Fibroblast of lung (primary cell): ENCODE measurements around the gene MCM5.

Experiments used
- CTCF ChIP-seq, 2 donors: IDR thresholded peaks in 1 of 2; conservative IDR thresholded peaks in 1 of 2; 1 replicate in 1 of 2; 2 replicates in 1 of 2; pipeline ENCODE4 v1.5.1; 2011 to 2012; ENCODE audit warnings: low read length in 2 of 2, control low read depth in 1 of 2, inconsistent platforms in 1 of 2, low read depth in 1 of 2, mild to moderate bottlenecking in 1 of 2
- EZH2 ChIP-seq: IDR thresholded peaks from 2 replicates; pipeline ENCODE4 v1.5.1; 2012; ENCODE audit warnings: low read length, control low read depth, mild to moderate bottlenecking; ENCODE audit errors: missing control alignments

DNA sequence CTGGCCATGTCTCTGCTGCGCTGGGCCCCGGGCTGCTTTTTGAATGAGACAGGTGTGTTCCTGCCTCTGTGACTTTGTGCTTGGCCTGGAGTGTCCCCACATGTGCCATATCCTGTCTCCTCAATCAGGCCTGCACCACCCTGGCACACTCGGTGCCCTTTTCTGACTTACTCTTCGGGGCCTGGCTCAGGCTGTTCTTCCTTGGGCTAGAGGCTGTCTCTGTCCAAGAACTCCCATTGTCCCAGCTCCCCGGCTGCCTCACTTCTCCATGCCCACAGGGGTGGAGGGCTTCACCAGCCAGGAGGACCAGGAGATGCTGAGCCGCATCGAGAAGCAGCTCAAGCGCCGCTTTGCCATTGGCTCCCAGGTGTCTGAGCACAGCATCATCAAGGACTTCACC is 23.0 kb downstream of the MCM5 start:
- TF ChIP-seq CTCF (conservative IDR thresholded peaks at IDR 0.05 in 1 of 2, IDR thresholded peaks at IDR 0.05 in 1 of 2; ENCODE audit: low read depth in 1 of 2, low read length in 2 of 2) = no peak
- TF ChIP-seq EZH2 = no peak
